Activated CD8-positive, alpha-beta T cell treated with anti-CD3 and anti-CD28 coated beads for 36 hours (primary cell): ENCODE measurements around the gene PTPN2. TPM values are rescaled to one million over a fixed set of nuclear protein-coding genes. Genes with fewer than 3 reads are reported as not detected.
A peak's percentile ranks its signal among the peaks of the same experiment; 100 is the strongest.

Experiments
- ATAC-seq: fragments of 200-7000 bp; cut with Tn5 transposase; one replicate; pipeline ENCODE4 v1.10.0; 2021; ENCODE audit warnings: mild to moderate bottlenecking, moderate library complexity
- CTCF ChIA-PET: fragments of 350-600 bp; sonication (Branson Sonifier 250); formaldehyde crosslinking; loops from one replicate; lab custom pipeline; 2021; ENCODE audit warnings: antibody characterized with exemption; lab: Charles Lee
- POLR2A ChIA-PET: fragments of 350-600 bp; sonication (Branson Sonifier 250); formaldehyde crosslinking; loops from one replicate; lab custom pipeline; 2021; ENCODE audit warnings: antibody characterized with exemption; lab: Charles Lee
- DNase-seq: peaks from one replicate; pipeline ENCODE4 v3.0.0-alpha.2; 2020
- H3K27ac Mint-ChIP-seq: one replicate; pipeline ENCODE4 v1.8.0; 2021; ENCODE audit warnings: mild to moderate bottlenecking, mixed read lengths
- H3K27me3 Mint-ChIP-seq: one replicate; pipeline ENCODE4 v1.8.0; 2021; ENCODE audit warnings: mixed read lengths
- H3K36me3 Mint-ChIP-seq: one replicate; pipeline ENCODE4 v1.8.0; 2021; ENCODE audit warnings: low read depth, mixed read lengths
- H3K4me1 Mint-ChIP-seq: one replicate; pipeline ENCODE4 v1.8.0; 2021; ENCODE audit warnings: low read depth, mixed read lengths
- H3K4me3 Mint-ChIP-seq: one replicate; pipeline ENCODE4 v1.8.0; 2021; ENCODE audit warnings: mild to moderate bottlenecking, moderate library complexity, mixed read lengths
- H3K9me3 Mint-ChIP-seq: one replicate; pipeline ENCODE4 v1.8.0; 2021; ENCODE audit warnings: mixed read lengths
- CTCF ChIP-seq: fragments of 200-600 bp; IDR thresholded peaks from one replicate; pipeline ENCODE4 v1.8.0; 2022; ENCODE audit warnings: antibody characterized with exemption, mild to moderate bottlenecking
- intact Hi-C: fragments of 100-400 bp; cut with micrococcal nuclease; formaldehyde crosslinking; loops from one replicate; pipeline ENCODE4 v1.10.0; 2022
- total RNA-seq, 2 experiments: library from RNA; stranded (reverse); gene quantifications; one replicate each; pipeline ENCODE4 v1.2.3, GENCODE V29; 2021

Gene PTPN2
- total RNA-seq, 2 experiments from 2014 or later: 50.8 to 55.8 TPM

GRCh38 chr18:12748671-12749070 lies 135.4 kb downstream of the PTPN2 start:
- intact Hi-C loops: no loop called here
- no peak for TF ChIP-seq CTCF
- DNase-seq (no peak), ATAC-seq (no peak)
- H3K36me3 Mint-ChIP-seq: no peaks in the 10 kb centered on the region
- H3K27ac Mint-ChIP-seq: no peak overlapping the region
- ChIA-PET POLR2A (no interaction called here), CTCF (interaction anchor here (0.8 to 3.0 kb wide), 5 partner anchors 12 to 186 kb away, joined by 3 to 11 read pairs (median 4); no protein-coding TSS in a partner anchor)
- no peak overlapping the region for H3K4me3 Mint-ChIP-seq
- H3K4me1 Mint-ChIP-seq: peaks cover 21% of the 10 kb centered on the region
- H3K27me3 Mint-ChIP-seq: no peaks in the 10 kb centered on the region
- H3K9me3 Mint-ChIP-seq: no peaks in the 10 kb centered on the region

- ChIA-PET POLR2A (no interaction called here), CTCF (interaction anchor here (1.5 to 3.0 kb wide), 3 partner anchors 23 to 187 kb away, joined by 3 to 11 read pairs (median 4); no protein-coding TSS in a partner anchor)
- intact Hi-C loops: no loop called here
- no peak for ATAC-seq
- Mint-ChIP-seq H3K36me3 (no peaks in the 10 kb centered on the region), H3K27me3 (no peaks in the 10 kb centered on the region), H3K4me3 (no peak overlapping the region), H3K27ac (no peak overlapping the region), H3K9me3 (no peaks in the 10 kb centered on the region), H3K4me1 (peaks cover 21% of the 10 kb centered on the region)
- DNase-seq: no peak
- no peak for TF ChIP-seq CTCF
Measured at GRCh38 chr18:12747530-12748315, 136.3 kb downstream of the PTPN2 start.

- Mint-ChIP-seq H3K4me3 (no peak overlapping the region), H3K36me3 (no peaks in the 10 kb centered on the region), H3K4me1 (peaks cover 10% of the 10 kb centered on the region), H3K9me3 (no peaks in the 10 kb centered on the region), H3K27ac (no peak overlapping the region), H3K27me3 (no peaks in the 10 kb centered on the region)
- intact Hi-C loops: no loop called here
- no peak for ATAC-seq
- POLR2A ChIA-PET: interaction anchor here (1.3 kb wide), 1 partner anchor 137 kb away, joined by 3 read pairs; no protein-coding TSS in a partner anchor
- no peak for TF ChIP-seq CTCF
- CTCF ChIA-PET: interaction anchor here (0.7 to 3.8 kb wide), 11 partner anchors 11 to 189 kb away, joined by 3 to 44 read pairs (median 9); no protein-coding TSS in a partner anchor
- DNase-seq: no peak
Measured at GRCh38 chr18:12745095-12745795, 138.8 kb downstream of the PTPN2 start.

- no peaks in the 10 kb centered on the region for H3K9me3 Mint-ChIP-seq
- intact Hi-C loops: loop anchor here (5.0 kb wide), 1 partner anchor 188 kb away; no protein-coding TSS in a partner anchor
- TF ChIP-seq CTCF: peak; percentile 64
- ChIA-PET CTCF (interaction anchor here (0.7 to 3.8 kb wide), 18 partner anchors 14 to 270 kb away, joined by 3 to 44 read pairs (median 4); no protein-coding TSS in a partner anchor), POLR2A (interaction anchor here (1.3 to 1.6 kb wide), 2 partner anchors 138 to 190 kb away, joined by 3 read pairs; no protein-coding TSS in a partner anchor)
- no peaks in the 10 kb centered on the region for H3K27me3 Mint-ChIP-seq
- H3K4me1 Mint-ChIP-seq: no peaks in the 10 kb centered on the region
- H3K4me3 Mint-ChIP-seq: no peak overlapping the region
- no peak for DNase-seq
- no peak overlapping the region for H3K27ac Mint-ChIP-seq
- peak; percentile 53 for ATAC-seq
- no peaks in the 10 kb centered on the region for H3K36me3 Mint-ChIP-seq
Measured at GRCh38 chr18:12744103-12744502, 139.9 kb downstream of the PTPN2 start.
